Measurements from ENCODE around the gene HDLBP.

Gene HDLBP, protein sequence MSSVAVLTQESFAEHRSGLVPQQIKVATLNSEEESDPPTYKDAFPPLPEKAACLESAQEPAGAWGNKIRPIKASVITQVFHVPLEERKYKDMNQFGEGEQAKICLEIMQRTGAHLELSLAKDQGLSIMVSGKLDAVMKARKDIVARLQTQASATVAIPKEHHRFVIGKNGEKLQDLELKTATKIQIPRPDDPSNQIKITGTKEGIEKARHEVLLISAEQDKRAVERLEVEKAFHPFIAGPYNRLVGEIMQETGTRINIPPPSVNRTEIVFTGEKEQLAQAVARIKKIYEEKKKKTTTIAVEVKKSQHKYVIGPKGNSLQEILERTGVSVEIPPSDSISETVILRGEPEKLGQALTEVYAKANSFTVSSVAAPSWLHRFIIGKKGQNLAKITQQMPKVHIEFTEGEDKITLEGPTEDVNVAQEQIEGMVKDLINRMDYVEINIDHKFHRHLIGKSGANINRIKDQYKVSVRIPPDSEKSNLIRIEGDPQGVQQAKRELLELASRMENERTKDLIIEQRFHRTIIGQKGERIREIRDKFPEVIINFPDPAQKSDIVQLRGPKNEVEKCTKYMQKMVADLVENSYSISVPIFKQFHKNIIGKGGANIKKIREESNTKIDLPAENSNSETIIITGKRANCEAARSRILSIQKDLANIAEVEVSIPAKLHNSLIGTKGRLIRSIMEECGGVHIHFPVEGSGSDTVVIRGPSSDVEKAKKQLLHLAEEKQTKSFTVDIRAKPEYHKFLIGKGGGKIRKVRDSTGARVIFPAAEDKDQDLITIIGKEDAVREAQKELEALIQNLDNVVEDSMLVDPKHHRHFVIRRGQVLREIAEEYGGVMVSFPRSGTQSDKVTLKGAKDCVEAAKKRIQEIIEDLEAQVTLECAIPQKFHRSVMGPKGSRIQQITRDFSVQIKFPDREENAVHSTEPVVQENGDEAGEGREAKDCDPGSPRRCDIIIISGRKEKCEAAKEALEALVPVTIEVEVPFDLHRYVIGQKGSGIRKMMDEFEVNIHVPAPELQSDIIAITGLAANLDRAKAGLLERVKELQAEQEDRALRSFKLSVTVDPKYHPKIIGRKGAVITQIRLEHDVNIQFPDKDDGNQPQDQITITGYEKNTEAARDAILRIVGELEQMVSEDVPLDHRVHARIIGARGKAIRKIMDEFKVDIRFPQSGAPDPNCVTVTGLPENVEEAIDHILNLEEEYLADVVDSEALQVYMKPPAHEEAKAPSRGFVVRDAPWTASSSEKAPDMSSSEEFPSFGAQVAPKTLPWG (N-terminal part only)

DNA sequence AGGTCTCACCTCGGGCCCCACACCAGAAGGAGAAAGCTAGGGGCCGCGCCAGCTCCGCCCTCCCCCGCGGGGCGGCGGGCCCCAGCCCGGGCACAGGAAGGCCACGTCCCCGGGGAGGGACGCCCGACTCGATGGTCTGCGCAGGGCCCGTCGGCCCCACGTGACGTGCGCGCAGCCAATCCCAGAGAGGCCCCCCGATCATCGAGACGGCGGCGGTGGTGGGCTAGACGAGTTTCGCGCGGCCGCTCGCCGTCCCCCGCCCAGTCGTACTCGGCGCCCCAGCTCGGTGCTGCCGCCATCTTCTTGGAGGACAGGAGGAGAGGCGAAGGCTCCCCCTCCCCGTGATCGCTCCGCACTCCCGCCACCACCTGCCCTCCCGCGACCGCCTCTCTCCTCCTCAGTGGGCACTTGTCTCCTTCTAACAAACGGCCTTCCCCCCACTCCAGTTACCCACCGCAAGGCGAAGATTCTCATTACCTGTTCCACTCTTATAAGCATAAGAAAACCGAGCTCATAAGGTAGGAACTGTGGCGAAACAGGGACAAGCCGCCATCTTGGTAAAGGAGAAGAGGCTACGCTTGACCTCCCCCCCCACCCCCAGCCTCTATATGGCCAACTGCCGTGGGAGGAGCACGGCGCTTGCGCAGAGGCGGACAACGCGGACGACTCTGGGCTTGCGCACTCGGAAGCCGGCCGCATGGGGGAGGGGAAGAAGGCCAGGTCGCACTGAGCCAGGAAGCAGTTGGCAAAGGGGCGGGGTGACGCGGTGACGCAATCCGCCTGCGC is at the start of gene HDLBP:
Gene HDLBP, minus strand, starts transcription at position 580 of the 786 bp plus-strand sequence. CDS start 48,803 bp downstream, outside the sequence.
- DNase-seq: peak; percentile 95

GRCh38 chr2:241364781-241365180 is 49.3 kb upstream of the HDLBP start:
- no peak for DNase-seq

- no peak for DNase-seq
Measured at GRCh38 chr2:241363426-241363825, 48.0 kb upstream of the HDLBP start.

DNA sequence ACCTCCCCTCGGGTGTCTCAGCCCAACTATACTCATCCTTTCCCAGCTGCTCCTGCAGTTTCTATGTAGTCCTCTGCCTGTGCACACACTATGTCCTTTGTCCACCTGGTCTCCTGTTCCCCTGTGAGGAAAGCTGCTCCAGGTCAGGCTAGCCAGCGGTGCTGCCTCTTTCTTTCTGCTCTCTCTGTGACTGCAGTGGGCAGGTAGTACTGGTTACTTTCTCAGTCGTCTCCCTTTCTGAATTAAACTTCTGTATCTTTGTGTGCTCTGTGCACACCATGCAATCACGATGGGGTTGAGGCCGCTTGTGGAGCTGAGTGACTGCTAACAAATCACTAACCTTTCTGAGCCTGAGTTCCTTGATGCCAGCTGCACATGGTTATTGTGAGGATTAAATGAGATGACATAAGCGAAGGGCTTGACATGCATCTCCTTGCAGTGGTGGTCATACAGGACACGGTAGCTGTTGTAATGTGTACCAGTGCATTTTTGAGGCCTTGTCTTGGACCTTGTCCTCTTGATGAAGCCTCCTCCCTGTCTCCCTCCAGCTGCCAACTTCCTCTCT is 44.1 kb upstream of the HDLBP start:
- DNase-seq: no peak

DNA sequence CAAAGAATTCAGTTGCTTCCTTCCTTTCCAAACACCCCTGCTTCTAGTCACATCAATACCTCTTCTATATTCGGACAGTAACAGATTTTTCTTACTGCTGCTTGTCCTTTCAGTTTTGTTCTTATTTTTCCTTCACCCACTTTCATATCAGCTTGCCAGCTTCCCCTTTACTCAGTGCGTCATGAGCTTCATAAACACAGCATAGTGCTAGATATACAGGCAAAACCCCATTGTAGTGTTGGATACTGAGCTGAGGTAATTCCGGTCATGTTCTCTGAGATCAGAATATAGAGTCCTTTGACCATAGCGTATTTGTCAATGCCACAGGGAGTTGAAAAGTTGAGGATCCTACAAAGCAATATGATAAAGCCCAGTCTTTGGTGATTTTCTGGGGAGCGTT is 43.0 kb upstream of the HDLBP start:
- DNase-seq: no peak

DNA sequence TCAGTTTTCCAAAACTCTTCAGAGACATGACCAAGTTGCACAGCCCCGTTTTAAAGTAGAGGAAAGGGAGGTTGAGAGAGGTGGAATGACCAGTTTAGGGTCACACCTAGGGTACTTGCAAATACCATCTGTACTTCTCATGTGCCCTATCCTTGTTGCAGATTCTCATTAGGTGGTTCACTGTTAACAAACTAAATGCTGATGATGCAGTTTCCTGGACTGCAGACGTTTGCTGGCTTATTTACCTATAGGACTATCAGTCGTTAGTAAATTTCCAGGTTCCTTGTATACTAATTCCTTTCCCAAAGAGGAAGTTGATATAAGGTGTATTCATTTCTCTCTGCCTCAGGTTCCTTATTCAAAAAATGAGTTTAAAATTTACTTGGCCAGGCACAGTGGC is 42.1 kb upstream of the HDLBP start:
- DNase-seq: no peak

GRCh38 chr2:241356871-241357260 is 41.4 kb upstream of the HDLBP start:
- DNase-seq: no peak

DNA sequence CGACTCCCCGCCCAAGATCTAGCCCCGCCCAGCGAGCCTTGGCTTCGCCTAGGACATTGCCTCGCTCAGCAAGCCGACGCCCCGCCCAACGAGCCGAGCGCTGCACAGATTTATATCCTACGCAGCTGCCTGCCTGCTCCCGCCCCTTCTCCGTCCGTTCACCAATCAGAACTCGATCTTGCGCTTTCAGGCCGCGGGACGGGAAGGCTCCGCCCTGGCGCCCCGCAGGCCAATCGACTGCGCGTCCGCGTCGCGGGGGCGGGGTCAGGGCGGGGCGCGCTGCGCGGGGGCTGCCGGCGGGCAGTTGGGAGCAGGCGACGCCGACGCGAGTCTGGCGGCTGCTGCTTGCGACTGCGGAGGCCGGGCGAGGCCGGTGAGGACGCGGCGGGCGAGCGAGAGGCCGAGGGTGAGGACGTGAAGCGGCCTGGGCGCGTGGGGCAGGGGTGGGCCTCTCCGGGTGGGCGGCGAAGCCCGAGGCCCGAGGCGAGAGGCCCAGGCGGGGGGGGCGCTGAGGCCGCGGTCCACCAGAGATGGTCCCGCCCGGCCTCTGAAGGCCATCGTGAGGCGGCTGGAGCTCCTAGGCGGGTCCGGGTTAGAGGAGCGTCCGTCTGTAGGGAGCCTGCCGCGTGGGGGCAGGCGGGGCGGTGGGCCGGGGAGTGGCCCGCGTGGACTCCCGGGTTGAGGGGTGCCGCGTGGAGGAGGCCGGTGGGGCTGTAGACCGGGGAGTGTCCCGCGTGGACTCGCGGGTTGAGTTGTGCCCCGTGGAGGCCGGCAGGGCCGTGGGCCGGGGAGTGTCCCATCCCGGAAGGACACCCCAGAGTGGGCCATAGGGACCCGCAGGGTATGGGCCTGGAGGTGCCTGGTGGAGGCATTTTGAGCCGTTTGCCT is 40.8 kb upstream of the HDLBP start, which contains the start of gene FARP2:
Gene FARP2, plus strand, starts transcription at position 303 of the 888 bp plus-strand sequence. CDS start 16,823 bp downstream, outside the sequence.
- peak; percentile 90 for DNase-seq

- DNase-seq: peak; percentile 70
Measured at GRCh38 chr2:241354668-241355658, 39.5 kb upstream of the HDLBP start.

GRCh38 chr2:241352227-241352626 is 36.8 kb upstream of the HDLBP start:
- no peak for DNase-seq

DNA sequence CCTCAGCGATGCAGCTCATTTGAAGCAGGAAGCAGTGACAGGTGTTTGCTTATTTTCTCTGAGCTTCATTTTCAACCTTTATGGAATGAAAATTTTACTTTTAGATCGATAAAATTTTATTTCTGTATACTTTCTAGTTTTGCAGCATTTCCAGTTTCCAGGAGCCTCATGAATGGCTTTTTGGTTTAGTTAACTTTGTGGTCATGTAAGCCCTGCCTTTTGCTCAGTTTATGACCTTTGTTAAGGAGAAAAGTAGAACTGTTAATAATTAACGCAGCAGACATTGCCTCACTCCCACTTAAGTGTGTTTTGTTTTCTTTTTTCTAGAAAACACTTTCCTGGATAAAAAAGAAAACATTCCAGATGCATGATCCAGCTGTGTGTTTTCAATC is 36.2 kb upstream of the HDLBP start:
- DNase-seq: no peak

DNA sequence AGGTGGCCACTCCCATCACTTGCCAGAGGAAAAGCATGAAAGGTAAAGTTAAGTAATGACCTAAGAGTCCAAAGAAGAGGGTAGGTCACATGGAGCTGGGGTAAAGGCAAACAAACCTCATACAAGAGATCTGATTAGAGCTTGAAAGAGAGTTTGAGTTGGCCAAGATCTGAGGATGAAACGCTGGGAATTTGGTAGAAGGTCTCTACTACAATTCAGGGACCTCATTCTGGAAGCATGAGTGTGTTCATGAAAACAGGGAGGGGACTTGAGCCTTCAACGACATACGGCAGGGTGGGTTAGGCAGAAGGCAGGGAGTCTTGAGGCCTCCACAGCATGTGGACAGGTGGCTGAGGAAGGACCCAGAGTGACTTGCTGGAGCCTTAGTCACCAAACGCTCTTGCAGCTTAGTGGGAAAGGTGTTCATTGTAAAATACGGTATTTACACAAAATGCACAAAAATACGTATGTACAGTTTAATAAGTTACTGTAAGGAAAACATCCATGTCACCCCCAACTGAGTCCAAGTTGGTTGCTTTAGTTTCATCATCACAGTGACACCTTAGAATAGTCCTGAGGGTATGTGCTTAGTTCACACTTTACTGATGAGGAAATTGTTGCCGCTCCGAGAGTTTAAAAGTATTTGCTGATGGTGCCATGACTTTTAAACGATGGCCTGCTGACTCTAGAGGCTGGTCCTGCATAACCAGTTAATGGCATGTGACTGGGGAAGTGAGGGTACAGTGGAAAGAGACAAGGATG is 35.6 kb upstream of the HDLBP start:
- no peak for DNase-seq

DNA sequence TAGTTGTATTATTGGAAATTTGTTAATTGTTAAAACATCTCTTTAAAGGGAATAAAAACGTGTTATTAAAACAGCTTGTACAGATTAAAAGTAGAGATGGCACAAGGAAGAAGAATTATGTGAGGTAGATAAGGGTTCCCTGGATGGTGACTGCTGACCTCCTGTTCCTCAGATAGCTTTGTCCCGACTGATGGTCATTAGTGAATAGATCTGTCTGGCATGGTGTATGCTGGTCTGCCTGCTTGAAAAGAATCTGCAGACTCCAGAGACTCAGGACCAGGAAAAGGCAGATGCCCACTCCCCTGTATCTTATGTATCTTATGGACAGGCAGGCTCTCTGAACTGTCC is 35.0 kb upstream of the HDLBP start:
- no peak for DNase-seq

- DNase-seq: no peak
Measured at GRCh38 chr2:241349941-241350340, 34.5 kb upstream of the HDLBP start.

DNA sequence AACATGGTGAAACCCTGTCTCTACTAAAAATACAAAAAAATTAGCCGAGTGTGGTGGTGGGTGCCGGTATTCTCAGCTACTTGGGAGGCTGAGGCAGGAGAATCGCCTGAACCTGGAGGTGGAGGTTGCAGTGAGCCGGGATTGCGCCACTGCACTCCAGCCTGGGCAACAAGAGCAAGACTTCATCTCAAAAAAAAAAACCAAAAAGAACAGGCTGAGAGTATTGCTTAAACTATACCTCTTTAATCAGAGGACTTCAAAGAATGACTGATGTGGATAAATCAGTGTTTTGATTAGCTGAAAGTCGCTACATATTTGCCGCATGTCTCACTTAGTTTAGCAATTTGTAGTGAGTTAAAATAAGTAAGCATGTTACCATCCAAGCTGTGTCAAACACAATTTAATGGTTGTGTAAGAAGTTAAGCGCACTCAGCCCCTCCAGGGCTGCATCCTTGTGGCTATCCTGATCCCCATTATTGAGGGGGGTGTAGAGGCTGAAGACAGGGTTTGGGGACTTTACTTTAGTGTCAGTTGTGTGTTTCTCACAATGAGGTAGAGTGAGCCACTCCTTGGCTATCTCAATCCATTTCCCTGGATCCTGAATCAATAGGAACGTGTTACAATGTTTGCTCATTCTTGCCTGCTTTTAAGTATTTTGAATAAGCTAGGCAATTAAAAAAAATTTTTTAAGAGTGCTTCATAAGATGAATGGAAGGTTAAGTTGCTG is 29.6 kb upstream of the HDLBP start:
- no peak for DNase-seq

DNA sequence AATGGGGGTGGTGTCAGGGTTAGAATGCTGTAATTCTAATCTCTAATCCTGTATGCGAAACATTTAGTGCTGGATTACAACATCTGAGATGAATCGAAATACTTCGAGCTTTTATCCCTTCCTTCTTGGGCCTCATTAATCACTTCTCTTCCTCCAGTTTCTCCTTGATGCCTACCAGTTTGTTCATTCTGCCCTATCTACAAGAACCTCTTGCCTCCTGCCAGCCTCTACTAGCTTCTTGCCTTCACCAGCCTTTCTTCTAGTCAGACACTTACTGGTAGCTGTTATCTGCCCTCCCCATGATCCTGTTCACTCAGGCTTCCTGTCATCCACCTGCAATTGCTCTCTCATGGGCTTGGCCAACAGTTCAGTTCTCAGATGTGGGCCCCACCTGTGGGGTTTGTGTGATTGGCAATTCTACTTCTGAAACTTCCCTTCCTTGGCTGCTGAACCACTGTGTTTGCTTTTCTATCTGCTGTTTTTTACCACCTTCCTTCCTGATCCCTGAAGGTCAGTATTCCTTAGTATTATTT is 25.2 kb upstream of the HDLBP start:
- no peak for DNase-seq

- DNase-seq: no peak
Measured at GRCh38 chr2:241339839-241340630, 24.6 kb upstream of the HDLBP start.

Data from NCI-H2107 (cell line).